Neural cell (in vitro differentiated cells): ENCODE measurements around the gene MOCS1. TPM values are rescaled to one million over a fixed set of nuclear protein-coding genes. Genes with fewer than 3 reads are reported as not detected.

Experiments
- H2AFZ ChIP-seq: fragments of 200-600, 300-800 bp; sonication (generic), shearing (Covaris generic); 2 replicates; pipeline ENCODE4 v1.6.0; 2014; ENCODE audit warnings: low read depth, mild to moderate bottlenecking, antibody characterized with exemption, low read length, moderate library complexity
- H3F3A ChIP-seq: fragments of 200-600 bp; shearing (Covaris generic); 2 replicates; pipeline ENCODE4 v1.6.1; 2016; ENCODE audit warnings: mild to moderate bottlenecking, moderate library complexity, mixed read lengths, antibody characterized with exemption, low read length; ENCODE audit not compliant: insufficient read depth, poor library complexity, severe bottlenecking
- H3K27ac ChIP-seq: fragments of 200-600, 300-800 bp; sonication (generic), shearing (Covaris generic); 2 replicates; pipeline ENCODE4 v1.5.1; 2014; ENCODE audit warnings: mild to moderate bottlenecking, low read length, moderate library complexity
- H3K27me3 ChIP-seq: fragments of 300-800, 200-600 bp; sonication (generic), shearing (Covaris generic); 2 replicates; pipeline ENCODE4 v1.6.0; 2014; ENCODE audit warnings: mild to moderate bottlenecking, low read depth, low read length, moderate library complexity; ENCODE audit not compliant: insufficient read depth
- H3K36me3 ChIP-seq: fragments of 300-800, 200-600 bp; sonication (generic), shearing (Covaris generic); 2 replicates; pipeline ENCODE4 v1.5.1; 2014; ENCODE audit warnings: mild to moderate bottlenecking, antibody characterized with exemption, low read length, moderate library complexity; ENCODE audit not compliant: insufficient read depth
- H3K4me2 ChIP-seq: fragments of 300-800, 200-600 bp; sonication (generic), shearing (Covaris generic); 2 replicates; pipeline ENCODE4 v1.6.0; 2014; ENCODE audit warnings: mild to moderate bottlenecking, low read length
- H3K4me3 ChIP-seq: fragments of 300-800, 200-600 bp; sonication (generic), shearing (Covaris generic); 2 replicates; pipeline ENCODE4 v1.5.1; 2014; ENCODE audit warnings: mild to moderate bottlenecking, low read length, moderate library complexity
- H3K79me2 ChIP-seq: fragments of 200-600 bp; shearing (Covaris generic); replicated peaks from 2 replicates; pipeline ENCODE4 v1.6.0; 2014; ENCODE audit warnings: mild to moderate bottlenecking, low read length, moderate library complexity; ENCODE audit not compliant: insufficient read depth
- H3K9ac ChIP-seq: fragments of 300-800, 200-600 bp; sonication (generic), shearing (Covaris generic); 2 replicates; pipeline ENCODE4 v1.6.1; 2016; ENCODE audit warnings: mild to moderate bottlenecking, low read length, mixed read lengths
- H3K9me2 ChIP-seq: fragments of 200-600 bp; shearing (Covaris generic); 2 replicates; pipeline ENCODE4 v1.6.1; 2016; ENCODE audit warnings: mild to moderate bottlenecking, low read length, mixed read lengths; ENCODE audit not compliant: insufficient read depth
- H3K9me3 ChIP-seq: fragments of 200-600, 300-800 bp; sonication (generic), shearing (Covaris generic); 2 replicates; pipeline ENCODE4 v1.6.1; 2016; ENCODE audit warnings: mild to moderate bottlenecking, mixed run types, low read length, moderate library complexity, mixed read lengths
- H4K20me1 ChIP-seq: fragments of 200-600 bp; shearing (Covaris generic); 2 replicates; pipeline ENCODE4 v1.6.1; 2016; ENCODE audit warnings: mild to moderate bottlenecking, mixed run types; ENCODE audit not compliant: insufficient read depth
- EP300 ChIP-seq: fragments of 450-650 bp; conservative IDR thresholded peaks from 2 replicates; pipeline ENCODE4 v1.6.1; 2014; ENCODE audit warnings: antibody characterized with exemption, mild to moderate bottlenecking, moderate library complexity; ENCODE audit not compliant: poor library complexity, severe bottlenecking
- EZH2 ChIP-seq: fragments of 200-600, 300-800 bp; shearing (Covaris generic), sonication (generic); IDR thresholded peaks from 2 replicates; pipeline ENCODE4 v1.6.1; 2014; ENCODE audit warnings: antibody characterized with exemption, low read length, borderline replicate concordance, mild to moderate bottlenecking; ENCODE audit not compliant: insufficient read depth, poor library complexity, severe bottlenecking
- MXI1 ChIP-seq: fragments of 450-650 bp; conservative IDR thresholded peaks from 2 replicates; pipeline ENCODE4 v1.6.1; 2014; ENCODE audit warnings: antibody characterized with exemption, mild to moderate bottlenecking; ENCODE audit not compliant: poor library complexity, severe bottlenecking
- POLR2AphosphoS5 ChIP-seq: IDR thresholded peaks from 2 replicates; pipeline ENCODE4 v1.6.1; 2012
- RAD21 ChIP-seq: fragments of 450-650 bp; conservative IDR thresholded peaks from 2 replicates; pipeline ENCODE4 v1.6.1; 2014; ENCODE audit warnings: antibody characterized with exemption, mild to moderate bottlenecking, moderate library complexity
- SMC3 ChIP-seq: fragments of 450-650 bp; conservative IDR thresholded peaks from 2 replicates; pipeline ENCODE4 v1.6.1; 2014; ENCODE audit warnings: antibody characterized with exemption, mild to moderate bottlenecking, moderate library complexity; ENCODE audit not compliant: poor library complexity
- TAF1 ChIP-seq: IDR thresholded peaks from 2 replicates; pipeline ENCODE4 v1.6.1; 2012; ENCODE audit warnings: low read depth
- polyA plus RNA-seq: library from polyadenylated mRNA; depleted of rRNA; stranded (reverse); fragments of >200 nt; gene quantifications from 2 replicates; pipeline ENCODE4 v1.2.3, GENCODE V29; 2014
- TF ChIP-seq, protein P1 (sequence below): fragments of 450-650 bp; IDR thresholded peaks from 2 replicates; pipeline ENCODE4 v1.5.1; 2014; ENCODE audit warnings: antibody characterized with exemption, mild to moderate bottlenecking, moderate library complexity; ENCODE audit not compliant: poor library complexity, severe bottlenecking
- TF ChIP-seq, protein P2 (sequence below): IDR thresholded peaks from 2 replicates; pipeline ENCODE4 v1.6.1; 2012; ENCODE audit warnings: borderline replicate concordance

The MOCS1 gene
- polyA plus RNA-seq, 1 donor from 2014 or later = 4.6 TPM

DNA sequence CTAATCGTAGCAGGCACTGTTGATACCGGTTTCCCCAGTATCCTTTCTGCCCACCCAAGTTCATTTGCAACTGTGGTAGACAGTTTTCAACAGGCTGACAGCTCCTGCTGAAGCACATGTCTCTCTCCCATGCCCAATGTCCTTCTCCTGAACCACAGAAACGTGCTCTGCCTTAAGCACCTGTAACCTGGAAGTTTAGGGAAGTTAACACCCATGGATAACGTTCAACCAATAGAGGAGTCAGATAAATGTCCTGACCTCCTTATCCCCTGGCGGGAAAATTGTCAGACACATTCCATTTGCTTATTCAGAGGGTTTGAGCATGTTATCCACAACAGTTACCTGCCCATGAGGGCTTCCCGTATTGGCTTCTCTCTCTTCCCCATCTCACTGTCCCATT, 29.8 kb upstream of the MOCS1 start:
- no peaks in the 10 kb centered on the region for H3K79me2 ChIP-seq
- no peak for TF ChIP-seq TAF1
- TF ChIP-seq EP300 = no peak
- TF ChIP-seq MXI1 = no peak
- TF ChIP-seq, protein P1, sequence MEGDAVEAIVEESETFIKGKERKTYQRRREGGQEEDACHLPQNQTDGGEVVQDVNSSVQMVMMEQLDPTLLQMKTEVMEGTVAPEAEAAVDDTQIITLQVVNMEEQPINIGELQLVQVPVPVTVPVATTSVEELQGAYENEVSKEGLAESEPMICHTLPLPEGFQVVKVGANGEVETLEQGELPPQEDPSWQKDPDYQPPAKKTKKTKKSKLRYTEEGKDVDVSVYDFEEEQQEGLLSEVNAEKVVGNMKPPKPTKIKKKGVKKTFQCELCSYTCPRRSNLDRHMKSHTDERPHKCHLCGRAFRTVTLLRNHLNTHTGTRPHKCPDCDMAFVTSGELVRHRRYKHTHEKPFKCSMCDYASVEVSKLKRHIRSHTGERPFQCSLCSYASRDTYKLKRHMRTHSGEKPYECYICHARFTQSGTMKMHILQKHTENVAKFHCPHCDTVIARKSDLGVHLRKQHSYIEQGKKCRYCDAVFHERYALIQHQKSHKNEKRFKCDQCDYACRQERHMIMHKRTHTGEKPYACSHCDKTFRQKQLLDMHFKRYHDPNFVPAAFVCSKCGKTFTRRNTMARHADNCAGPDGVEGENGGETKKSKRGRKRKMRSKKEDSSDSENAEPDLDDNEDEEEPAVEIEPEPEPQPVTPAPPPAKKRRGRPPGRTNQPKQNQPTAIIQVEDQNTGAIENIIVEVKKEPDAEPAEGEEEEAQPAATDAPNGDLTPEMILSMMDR = no peak
- TF ChIP-seq EZH2 = no peak
- TF ChIP-seq SMC3 = no peak
- TF ChIP-seq POLR2AphosphoS5 = no peak
- TF ChIP-seq, protein P2, sequence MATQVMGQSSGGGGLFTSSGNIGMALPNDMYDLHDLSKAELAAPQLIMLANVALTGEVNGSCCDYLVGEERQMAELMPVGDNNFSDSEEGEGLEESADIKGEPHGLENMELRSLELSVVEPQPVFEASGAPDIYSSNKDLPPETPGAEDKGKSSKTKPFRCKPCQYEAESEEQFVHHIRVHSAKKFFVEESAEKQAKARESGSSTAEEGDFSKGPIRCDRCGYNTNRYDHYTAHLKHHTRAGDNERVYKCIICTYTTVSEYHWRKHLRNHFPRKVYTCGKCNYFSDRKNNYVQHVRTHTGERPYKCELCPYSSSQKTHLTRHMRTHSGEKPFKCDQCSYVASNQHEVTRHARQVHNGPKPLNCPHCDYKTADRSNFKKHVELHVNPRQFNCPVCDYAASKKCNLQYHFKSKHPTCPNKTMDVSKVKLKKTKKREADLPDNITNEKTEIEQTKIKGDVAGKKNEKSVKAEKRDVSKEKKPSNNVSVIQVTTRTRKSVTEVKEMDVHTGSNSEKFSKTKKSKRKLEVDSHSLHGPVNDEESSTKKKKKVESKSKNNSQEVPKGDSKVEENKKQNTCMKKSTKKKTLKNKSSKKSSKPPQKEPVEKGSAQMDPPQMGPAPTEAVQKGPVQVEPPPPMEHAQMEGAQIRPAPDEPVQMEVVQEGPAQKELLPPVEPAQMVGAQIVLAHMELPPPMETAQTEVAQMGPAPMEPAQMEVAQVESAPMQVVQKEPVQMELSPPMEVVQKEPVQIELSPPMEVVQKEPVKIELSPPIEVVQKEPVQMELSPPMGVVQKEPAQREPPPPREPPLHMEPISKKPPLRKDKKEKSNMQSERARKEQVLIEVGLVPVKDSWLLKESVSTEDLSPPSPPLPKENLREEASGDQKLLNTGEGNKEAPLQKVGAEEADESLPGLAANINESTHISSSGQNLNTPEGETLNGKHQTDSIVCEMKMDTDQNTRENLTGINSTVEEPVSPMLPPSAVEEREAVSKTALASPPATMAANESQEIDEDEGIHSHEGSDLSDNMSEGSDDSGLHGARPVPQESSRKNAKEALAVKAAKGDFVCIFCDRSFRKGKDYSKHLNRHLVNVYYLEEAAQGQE = no peak
- TF ChIP-seq RAD21 = no peak

DNA sequence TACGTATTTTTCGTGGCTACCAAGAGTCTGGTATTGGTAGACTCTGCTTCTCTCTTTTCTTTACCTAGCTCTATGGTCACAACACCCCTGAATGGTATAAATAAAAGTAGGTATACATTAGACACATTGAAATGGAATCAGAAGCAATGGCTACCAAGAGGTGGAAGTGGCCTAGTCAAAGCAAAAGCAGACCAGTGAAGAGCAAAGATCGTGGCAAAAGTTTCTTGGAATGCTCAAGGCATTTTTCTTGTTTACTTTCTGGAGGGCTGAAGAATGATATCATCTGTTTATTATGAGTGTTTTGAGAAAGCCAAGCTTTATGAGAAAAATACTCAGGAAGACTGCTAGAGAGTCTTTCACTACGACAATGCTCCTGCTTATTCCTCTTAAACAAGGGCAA, 28.6 kb upstream of the MOCS1 start:
- TF ChIP-seq EZH2 (no peak), TAF1 (no peak), SMC3 (no peak), MXI1 (no peak), POLR2AphosphoS5 (no peak), RAD21 (no peak), EP300 (no peak)
- TF ChIP-seq, protein P1 = no peak
- TF ChIP-seq, protein P2 = no peak

More for the DNA sequence above, 29.8 kb upstream of the MOCS1 start:
- no peak overlapping the region for H3K27ac ChIP-seq
- no peak overlapping the region for H3K4me2 ChIP-seq
- no peaks in the 10 kb centered on the region for H3K9me3 ChIP-seq
- no peaks in the 10 kb centered on the region for H3K9me2 ChIP-seq
- H3K9ac ChIP-seq = no peak overlapping the region
- no peaks in the 10 kb centered on the region for H3F3A ChIP-seq
- H2AFZ ChIP-seq = no peak overlapping the region
- H3K36me3 ChIP-seq = no peaks in the 10 kb centered on the region
- no peak overlapping the region for H3K4me3 ChIP-seq
- no peaks in the 10 kb centered on the region for H4K20me1 ChIP-seq
- H3K27me3 ChIP-seq = no peaks in the 10 kb centered on the region

More for the DNA sequence above, 28.6 kb upstream of the MOCS1 start:
- no peak overlapping the region for H2AFZ ChIP-seq
- H3K4me3 ChIP-seq = no peak overlapping the region
- H4K20me1 ChIP-seq = no peaks in the 10 kb centered on the region
- no peak overlapping the region for H3K27ac ChIP-seq
- H3K9me2 ChIP-seq = no peaks in the 10 kb centered on the region
- H3K9ac ChIP-seq = no peak overlapping the region
- H3K36me3 ChIP-seq = no peaks in the 10 kb centered on the region
- no peaks in the 10 kb centered on the region for H3F3A ChIP-seq
- no peaks in the 10 kb centered on the region for H3K79me2 ChIP-seq
- H3K4me2 ChIP-seq = no peak overlapping the region
- no peaks in the 10 kb centered on the region for H3K27me3 ChIP-seq
- H3K9me3 ChIP-seq = no peaks in the 10 kb centered on the region
